Measurements from ENCODE around the gene RASA3.
"Not testable (repeated sequence)": the region's sequence is repeated elsewhere in the genome, so short reads cannot be mapped to it uniquely, and the experiment has no call there.

Gene RASA3

DNA sequence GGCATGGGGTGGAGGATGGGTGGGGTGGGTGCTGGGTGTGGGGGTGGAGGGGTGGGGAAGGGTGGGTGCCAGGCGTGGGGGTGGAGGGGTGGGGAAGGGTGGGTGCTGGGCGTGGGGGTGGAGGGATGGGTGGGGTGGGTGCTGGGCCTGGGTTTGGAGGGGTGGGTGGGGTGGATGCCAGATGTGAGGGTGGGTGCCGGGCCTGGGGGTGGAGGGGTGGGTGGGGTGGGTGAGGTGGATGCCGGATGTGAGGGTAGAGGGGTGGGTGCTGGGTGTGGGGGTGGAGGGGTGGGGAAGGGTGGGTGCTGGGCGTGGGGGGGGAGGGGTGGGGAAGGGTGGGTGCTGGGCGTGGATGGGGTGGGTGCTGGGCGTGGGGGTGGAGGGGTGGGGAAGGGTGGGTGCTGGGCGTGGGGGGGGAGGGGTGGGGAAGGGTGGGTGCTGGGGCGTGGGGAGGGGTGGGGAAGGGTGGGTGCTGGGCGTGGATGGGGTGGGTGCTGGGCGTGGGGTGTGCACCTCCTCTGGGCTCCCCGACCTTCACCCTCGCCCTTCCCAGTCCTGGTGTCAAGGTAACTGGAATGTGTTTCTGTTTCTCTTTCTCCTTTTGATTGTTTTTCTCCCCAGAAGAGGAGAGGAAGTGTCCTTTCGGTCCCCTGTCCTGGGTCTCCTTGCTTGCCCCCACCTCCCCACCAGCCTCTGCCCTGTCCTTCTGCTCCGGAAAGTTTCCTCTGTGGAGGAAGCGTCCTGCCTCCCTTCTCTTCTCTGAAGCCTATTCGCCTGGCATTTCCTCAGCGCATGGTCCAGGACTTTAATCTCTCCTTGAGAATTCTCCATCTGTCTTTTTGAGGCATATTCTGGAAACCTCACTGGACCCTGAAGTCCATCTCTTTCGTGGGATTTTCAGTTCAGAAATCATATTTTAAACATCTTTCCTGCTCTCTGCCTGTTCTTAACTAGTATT lies 23.8 kb upstream of the RASA3 start:
- no peak for DNase-seq (ENCODE audit: low spot score)

DNA sequence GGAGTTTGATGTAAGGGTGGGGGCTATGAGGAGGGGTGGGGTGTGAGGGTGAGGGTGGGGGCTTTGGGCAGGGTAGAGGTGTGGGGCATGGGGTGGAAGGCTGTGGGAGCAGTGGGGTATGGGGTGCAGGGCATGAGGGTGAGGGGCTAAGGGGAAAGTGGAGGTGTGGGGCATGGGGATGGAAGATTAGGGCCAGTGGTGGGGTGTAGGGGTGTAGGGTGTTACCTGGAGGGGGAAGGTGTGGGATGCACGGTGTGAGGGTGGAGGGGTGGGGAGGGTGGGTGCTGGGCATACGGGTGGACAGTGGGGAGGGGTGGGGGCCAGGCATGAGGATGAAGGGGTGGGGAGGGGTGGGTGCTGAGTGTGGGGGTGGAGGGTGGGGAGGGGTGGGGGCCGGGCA lies 22.9 kb upstream of the RASA3 start:
- no peak for DNase-seq (ENCODE audit: low spot score)

DNA sequence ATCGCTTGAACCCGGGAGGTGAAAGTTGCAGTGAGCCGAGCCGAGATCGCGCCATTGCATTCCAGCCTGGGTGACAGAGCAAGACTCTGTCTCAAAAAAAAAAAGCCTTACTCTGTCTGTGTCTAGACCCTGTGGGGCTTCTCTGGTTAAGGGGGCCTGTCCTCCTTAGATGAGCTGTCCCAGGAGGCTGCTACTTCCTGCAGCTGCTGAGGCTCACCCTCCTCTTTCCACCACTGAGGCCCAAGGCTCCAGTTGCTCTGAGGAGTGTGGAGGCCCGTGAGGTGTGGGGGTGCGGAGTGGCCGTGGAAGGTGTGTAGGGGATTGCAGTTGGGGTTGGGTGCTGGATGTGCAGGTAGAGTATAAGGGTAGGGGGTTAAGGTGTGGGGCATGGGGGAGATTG lies 22.1 kb upstream of the RASA3 start:
- DNase-seq (ENCODE audit: low spot score): no peak

GRCh38 chr13:114153485-114154080 lies 21.2 kb upstream of the RASA3 start:
- no peak for DNase-seq (ENCODE audit: low spot score)

- peak; percentile 19 for DNase-seq (ENCODE audit: low spot score)
Observed at GRCh38 chr13:114152831-114153371, 20.5 kb upstream of the RASA3 start.

- no peak for DNase-seq (ENCODE audit: low spot score)
Observed at GRCh38 chr13:114152285-114152645, 19.8 kb upstream of the RASA3 start.

- DNase-seq (ENCODE audit: low spot score): no peak
Observed at GRCh38 chr13:114151565-114152284, 19.3 kb upstream of the RASA3 start.

GRCh38 chr13:114151031-114151430 lies 18.6 kb upstream of the RASA3 start:
- DNase-seq (ENCODE audit: low spot score): no peak

DNA sequence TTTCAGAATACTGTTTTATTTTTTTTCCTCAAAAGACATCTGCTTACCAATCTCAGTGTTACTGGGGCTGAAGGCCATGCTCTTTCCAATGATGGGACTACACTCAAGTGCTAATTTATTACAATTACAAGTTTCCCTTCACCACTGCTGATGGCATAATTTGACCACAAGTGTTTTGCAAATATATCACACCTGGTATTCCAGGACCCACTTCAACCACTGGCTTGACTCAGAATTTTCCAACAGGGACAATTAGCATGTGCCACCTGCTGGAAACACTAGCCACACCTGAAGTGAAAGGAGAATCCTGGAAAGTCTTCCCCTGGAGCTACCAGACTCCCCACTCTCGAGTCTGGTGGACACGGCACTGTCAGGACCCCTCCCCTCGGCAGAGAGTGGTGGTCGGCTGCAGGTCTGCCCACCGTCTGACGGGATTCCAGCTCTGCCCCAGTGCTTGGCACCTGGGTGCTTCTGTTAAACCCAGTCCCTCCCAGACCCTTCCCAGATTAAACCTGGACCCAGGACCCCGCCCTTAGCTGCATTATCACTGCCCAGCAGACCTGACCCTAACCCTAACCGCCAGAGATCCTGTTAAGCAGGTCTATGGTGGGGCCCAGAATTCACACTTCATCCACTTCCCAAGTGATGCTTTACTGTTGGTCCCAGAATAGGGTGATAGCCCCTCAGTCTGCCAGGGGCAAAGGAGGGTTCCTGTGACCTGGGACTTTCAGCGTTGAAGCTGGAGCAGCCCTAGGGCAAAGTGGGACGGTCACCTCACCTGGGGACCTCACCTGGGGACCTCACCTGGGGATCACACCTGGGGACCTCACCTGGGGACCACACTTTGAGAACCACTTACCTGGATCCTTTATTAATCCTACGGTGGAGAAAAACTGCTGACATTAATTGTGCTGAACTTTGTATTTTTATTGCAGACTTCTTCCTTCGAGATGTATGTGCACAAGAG lies 17.6 kb upstream of the RASA3 start:
- no peak for DNase-seq (ENCODE audit: low spot score)

DNA sequence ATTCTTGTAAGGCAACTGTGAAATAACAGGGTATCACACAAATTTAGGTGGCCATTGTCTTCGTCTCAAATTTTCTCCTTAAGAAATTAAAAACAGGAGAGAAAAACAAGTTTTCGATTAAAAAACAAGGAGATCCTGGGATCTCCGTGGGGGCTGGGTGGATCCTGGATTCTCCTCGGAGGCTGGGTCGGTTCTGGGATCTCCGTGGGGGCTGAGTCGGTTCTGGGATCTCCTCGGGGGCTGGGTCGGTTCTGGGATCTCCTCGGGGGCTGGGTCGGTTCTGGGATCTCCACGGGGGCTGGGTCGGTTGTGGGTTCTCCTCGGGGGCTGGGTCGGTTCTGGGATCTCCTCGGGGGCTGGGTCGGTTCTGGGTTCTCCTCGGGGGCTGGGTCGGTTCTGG lies 16.5 kb upstream of the RASA3 start:
- not testable (repeated sequence) for DNase-seq (ENCODE audit: low spot score)

GRCh38 chr13:114148521-114148855 lies 16.1 kb upstream of the RASA3 start:
- no peak for DNase-seq (ENCODE audit: low spot score)

DNA sequence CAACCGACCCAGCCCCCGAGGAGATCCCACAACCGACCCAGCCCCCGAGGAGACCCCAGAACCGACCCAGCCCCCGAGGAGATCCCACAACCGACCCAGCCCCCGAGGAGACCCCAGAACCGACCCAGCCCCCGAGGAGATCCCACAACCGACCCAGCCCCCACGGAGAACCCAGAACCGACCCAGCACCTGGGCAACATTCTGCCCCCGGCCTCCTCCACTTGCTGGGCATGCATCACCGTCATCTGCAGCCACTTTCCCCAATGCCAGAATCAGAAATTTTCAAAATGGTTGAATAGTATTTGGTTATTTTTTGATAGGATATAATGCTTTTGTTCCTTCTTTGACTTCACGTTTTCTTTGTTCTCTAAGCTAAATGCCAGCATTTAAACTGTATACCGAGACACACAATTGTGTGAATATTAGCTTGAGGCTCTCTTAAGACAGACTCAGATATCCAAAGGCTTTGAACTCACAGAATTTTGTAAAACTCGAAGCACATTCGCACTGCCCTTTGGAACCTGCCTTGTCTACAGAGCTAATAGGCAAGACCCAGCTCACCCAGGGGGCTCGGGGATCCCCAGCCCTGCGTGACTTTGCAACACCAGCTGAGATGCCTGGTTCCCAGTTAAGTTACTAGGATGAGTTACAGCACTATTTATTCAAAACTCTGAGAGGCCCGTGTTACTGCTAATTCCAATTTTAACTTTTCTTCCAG lies 15.5 kb upstream of the RASA3 start:
- DNase-seq (ENCODE audit: low spot score): no peak

DNA sequence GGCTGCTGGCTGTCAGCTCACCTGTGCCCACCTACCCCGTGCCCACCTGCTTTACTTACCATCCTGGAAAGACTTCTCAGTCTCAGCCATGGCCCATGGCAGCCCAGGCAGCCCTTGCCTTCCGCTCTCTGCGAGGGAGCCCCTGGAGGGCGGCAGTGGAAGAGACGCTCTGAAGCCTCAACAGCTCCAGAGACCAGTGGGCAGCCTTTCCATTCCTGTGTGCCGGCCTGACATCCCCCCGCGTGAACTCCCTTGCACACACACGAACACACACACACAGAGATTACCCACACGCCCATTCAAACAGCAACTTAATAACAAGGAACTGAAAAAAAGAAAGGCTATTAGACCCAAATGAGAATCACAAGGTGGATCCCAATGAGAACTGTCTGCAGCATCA lies 14.2 kb upstream of the RASA3 start:
- peak; percentile 61 for DNase-seq (ENCODE audit: low spot score)

DNA sequence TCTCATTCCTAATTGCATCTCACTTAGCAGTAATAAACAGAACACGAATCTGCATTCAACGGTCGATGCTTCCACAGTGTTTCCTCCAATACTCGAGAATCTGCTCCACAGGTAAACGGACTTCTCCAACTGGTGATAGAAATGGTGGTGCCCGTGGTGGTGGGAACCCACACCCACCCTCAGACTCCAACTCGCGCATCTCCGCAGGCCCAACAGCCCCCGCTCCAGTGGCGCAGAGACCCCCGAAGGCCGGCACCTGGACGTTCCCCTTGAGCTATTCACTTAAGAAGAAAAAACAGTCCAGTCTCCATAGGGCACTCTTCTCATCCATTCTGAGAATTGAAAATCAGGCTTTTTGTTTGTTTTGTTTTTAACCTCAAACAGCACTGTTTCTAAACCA lies 13.8 kb upstream of the RASA3 start:
- no peak for DNase-seq (ENCODE audit: low spot score)

DNA sequence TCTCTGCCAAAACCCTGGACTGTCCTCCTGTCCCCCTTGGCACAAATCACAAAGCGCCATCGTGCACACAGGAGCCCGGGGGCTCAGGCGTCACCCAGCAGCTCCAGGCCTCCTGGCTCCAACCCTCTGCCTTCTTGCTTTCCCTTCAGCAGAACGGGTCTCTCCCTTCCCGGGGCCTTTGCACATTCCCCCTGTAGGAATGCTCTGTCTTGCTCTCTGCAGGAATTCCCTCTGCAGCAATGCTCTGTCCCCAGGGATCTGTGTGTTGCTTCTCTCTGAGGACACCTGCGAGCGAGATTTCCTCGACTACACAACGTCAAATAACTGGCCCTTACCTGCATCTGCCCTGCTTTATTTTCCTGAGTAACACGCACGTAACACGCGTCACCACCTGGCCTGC lies 13.3 kb upstream of the RASA3 start:
- DNase-seq (ENCODE audit: low spot score): no peak

DNA sequence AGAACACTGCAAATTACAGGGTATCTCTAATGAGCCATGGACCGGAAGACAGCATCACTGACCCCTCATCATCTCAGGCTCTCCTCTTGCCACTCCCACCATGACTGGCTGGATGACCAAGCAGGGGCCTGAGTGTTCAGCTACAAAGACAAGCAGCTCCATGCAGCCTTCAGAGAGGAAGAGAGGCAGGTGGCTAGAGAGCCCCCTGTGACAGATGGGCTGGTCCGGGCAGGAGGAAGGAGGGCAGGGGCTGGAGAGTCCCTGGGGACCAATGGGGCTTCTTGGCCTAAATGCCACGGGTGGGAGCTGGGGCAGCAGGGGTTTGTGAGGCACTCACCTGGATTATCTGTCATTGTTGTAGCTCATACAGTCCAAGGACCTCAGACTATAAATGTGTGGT lies 12.8 kb upstream of the RASA3 start:
- DNase-seq (ENCODE audit: low spot score): no peak

DNA sequence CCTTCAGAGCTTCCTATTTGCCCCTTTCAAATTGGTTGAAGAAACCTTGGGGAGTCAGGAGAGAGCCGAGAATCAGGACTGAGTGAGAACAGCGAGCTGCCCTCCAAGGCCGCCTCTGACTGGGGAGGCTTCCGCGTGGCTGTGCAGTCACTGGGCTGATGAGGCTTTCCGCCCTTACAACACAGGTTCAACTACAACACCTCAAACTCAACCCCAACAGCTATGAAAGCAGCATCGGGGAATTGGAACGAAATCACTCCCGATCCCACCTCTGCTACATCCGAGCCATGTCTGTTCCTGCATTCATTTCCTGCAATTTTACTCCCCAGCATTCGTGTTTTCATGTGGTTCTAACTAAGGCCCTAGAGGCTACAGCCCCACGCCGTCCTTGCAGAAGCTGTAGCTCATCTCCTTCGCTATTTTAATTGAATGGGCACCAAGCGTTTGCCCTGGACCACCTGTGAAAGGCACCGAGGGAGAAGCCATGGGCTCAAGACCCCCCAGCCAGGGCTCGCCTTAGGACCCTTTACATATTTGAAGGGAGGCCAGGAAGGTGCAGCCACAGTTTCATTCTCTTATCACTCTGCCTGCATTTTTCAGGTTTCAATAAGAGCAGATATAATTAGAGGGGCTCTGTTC lies 12.3 kb upstream of the RASA3 start:
- no peak for DNase-seq (ENCODE audit: low spot score)

DNA sequence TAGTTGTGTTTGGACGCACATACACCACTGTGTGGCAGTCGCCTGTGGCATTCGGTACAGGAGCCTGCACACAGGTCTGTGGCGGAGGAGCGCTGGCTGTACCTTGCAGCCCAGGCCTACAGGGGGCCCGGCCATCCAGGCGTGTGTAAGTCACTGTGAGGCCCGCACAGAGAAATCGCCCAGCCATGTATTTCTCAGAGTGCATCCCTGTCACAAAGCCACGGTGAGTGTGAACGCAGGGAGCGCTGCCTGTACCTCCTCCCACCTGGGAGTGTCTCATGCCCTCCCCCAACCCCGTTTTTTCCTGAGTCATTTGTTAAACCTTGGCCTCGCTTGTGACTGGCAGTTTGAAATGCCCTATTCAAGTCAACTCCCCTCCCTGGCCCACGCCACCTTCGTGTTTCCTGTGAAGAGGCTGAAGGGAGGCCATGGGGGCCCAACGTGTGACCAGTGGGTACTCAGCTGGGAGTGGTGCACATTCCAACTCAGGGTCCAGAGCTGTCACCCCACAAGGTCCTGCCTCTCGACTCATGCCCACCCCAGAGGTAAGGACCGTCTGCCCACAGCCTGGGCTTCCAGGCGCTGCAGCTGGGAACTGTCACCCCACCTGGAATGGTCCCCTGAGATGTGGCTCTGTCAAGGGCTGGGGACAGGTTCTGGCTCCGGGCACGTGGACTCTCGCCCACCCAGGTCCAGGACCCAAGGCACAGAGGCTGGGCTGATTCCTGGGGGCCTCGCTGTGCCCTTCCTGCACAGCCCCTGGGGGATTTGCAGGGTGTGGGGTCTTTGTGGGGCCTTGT lies 11.6 kb upstream of the RASA3 start:
- DNase-seq (ENCODE audit: low spot score): no peak

GRCh38 chr13:114142640-114143490 lies 10.4 kb upstream of the RASA3 start:
- DNase-seq (ENCODE audit: low spot score): no peak

All from D341Med (cell line).